Activated effector memory CD4-positive, alpha-beta T cell treated with Interleukin-2 at 50 U/mL for 16 hours (primary cell): ENCODE results near the gene GYPC.
"Not testable (repeated sequence)": the region's sequence is repeated elsewhere in the genome, so short reads cannot be mapped to it uniquely, and the experiment has no call there.

ENCODE experiments used
- DNase-seq: peaks from one replicate; pipeline ENCODE4 v3.0.0-alpha.2; 2020

The GYPC gene

GRCh38 chr2:126655500-126656430 is at the start of gene GYPC:
GYPC (plus strand) TSS chr2:126656158; CDS start chr2:126656264, 106 bp downstream.
- peak; percentile 35 for DNase-seq

GRCh38 chr2:126614524-126615227 is 41.3 kb upstream of the GYPC start:
- DNase-seq: no peak

- DNase-seq: no peak
Measured at GRCh38 chr2:126616606-126617069, 39.3 kb upstream of the GYPC start.

- DNase-seq: no peak
Measured at GRCh38 chr2:126620302-126620701, 35.7 kb upstream of the GYPC start.

GRCh38 chr2:126623000-126623399 is 33.0 kb upstream of the GYPC start:
- no peak for DNase-seq

GRCh38 chr2:126627643-126628042 is 28.3 kb upstream of the GYPC start:
- DNase-seq: no peak

GRCh38 chr2:126634273-126634861 is 21.6 kb upstream of the GYPC start:
- no peak for DNase-seq

GRCh38 chr2:126635281-126635680 is 20.7 kb upstream of the GYPC start:
- no peak for DNase-seq

GRCh38 chr2:126635736-126636135 is 20.2 kb upstream of the GYPC start:
- DNase-seq: no peak

- DNase-seq: no peak
Measured at GRCh38 chr2:126637386-126637785, 18.6 kb upstream of the GYPC start.

- no peak for DNase-seq
Measured at GRCh38 chr2:126638746-126639145, 17.2 kb upstream of the GYPC start.

- DNase-seq: no peak
Measured at GRCh38 chr2:126639276-126639675, 16.7 kb upstream of the GYPC start.

- DNase-seq: not testable (repeated sequence)
Measured at GRCh38 chr2:126641294-126641693, 14.7 kb upstream of the GYPC start.

- no peak for DNase-seq
Measured at GRCh38 chr2:126642031-126642430, 13.9 kb upstream of the GYPC start.

- DNase-seq: no peak
Measured at GRCh38 chr2:126643431-126643830, 12.5 kb upstream of the GYPC start.

GRCh38 chr2:126643972-126644371 is 12.0 kb upstream of the GYPC start:
- DNase-seq: no peak

GRCh38 chr2:126644630-126645191 is 11.2 kb upstream of the GYPC start:
- DNase-seq: no peak

GRCh38 chr2:126645211-126645618 is 10.7 kb upstream of the GYPC start:
- no peak for DNase-seq

- no peak for DNase-seq
Measured at GRCh38 chr2:126646026-126646425, 9.9 kb upstream of the GYPC start.

GRCh38 chr2:126647714-126648344 is 8.1 kb upstream of the GYPC start:
- not testable (repeated sequence) for DNase-seq

GRCh38 chr2:126648345-126648786 is 7.6 kb upstream of the GYPC start:
- DNase-seq: not testable (repeated sequence)

- no peak for DNase-seq
Measured at GRCh38 chr2:126649101-126649500, 6.9 kb upstream of the GYPC start.

GRCh38 chr2:126650994-126651393 is 5.0 kb upstream of the GYPC start:
- no peak for DNase-seq
